HUES64 (cell line): ENCODE data around the gene PSMD5.

Source experiments
- H3K27ac ChIP-seq: 2 replicates; pipeline ENCODE4 v1.7.0; 2013; ENCODE audit warnings: low read depth, low read length, inconsistent platforms
- H3K27me3 ChIP-seq: 2 replicates; pipeline ENCODE4 v1.6.1; 2013; ENCODE audit warnings: mild to moderate bottlenecking, low read length; ENCODE audit not compliant: insufficient read depth
- H3K36me3 ChIP-seq: 2 replicates; pipeline ENCODE4 v1.6.1; 2013; ENCODE audit warnings: mild to moderate bottlenecking, low read length; ENCODE audit not compliant: insufficient read depth
- H3K4me1 ChIP-seq: 2 replicates; pipeline ENCODE4 v1.6.1; 2013; ENCODE audit warnings: mild to moderate bottlenecking, low read length, moderate library complexity; ENCODE audit not compliant: insufficient read depth
- H3K4me3 ChIP-seq: 2 replicates; pipeline ENCODE4 v1.5.1; 2013; ENCODE audit warnings: mild to moderate bottlenecking, low read length, moderate library complexity
- H3K9ac ChIP-seq: 2 replicates; pipeline ENCODE4 v1.6.1; 2013; ENCODE audit warnings: mild to moderate bottlenecking, low read depth, low read length
- H3K9me3 ChIP-seq: 2 replicates; pipeline ENCODE4 v1.6.1; 2013; ENCODE audit warnings: low read depth, low read length; ENCODE audit not compliant: insufficient read depth
- WGBS: fragments of 150-250, 120-280 bp; methylation state at CpG from one replicate; pipeline ENCODE4 v1.1.7; 2013; ENCODE audit warnings: missing lambda C conversion rate; 5-methylcytosine and 5-hydroxymethylcytosine counted together

PSMD5 gene

DNA sequence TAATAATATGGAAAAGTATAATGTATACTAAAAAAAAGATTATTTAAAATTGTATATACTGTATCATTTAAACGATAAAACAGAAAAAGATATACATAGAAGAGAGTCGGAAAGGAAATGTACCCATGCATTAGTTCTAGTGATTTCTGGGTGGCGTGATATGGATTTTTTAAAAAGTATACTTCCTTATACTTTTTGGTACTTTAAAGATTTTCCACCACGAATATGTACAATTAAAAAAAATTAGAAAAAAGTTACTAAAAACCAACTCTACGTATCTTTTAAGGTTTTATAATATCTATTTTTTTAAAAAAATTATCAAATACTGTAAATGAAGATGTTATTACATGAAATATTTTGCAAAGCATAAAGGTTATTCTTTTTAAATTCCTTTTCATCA lies 22.0 kb upstream of the PSMD5 start:
- Histone ChIP-seq H3K27me3 (no peaks in the 10 kb centered on the region), H3K9me3 (no peaks in the 10 kb centered on the region), H3K27ac (no peak overlapping the region), H3K4me3 (no peak overlapping the region), H3K36me3 (peaks cover 41% of the 10 kb centered on the region; the same call in 1 of the 2 replicates), H3K9ac (no peak overlapping the region), H3K4me1 (no peaks in the 10 kb centered on the region)
- no CpG with 5 or more reads among the region's 5 CpGs for WGBS

DNA sequence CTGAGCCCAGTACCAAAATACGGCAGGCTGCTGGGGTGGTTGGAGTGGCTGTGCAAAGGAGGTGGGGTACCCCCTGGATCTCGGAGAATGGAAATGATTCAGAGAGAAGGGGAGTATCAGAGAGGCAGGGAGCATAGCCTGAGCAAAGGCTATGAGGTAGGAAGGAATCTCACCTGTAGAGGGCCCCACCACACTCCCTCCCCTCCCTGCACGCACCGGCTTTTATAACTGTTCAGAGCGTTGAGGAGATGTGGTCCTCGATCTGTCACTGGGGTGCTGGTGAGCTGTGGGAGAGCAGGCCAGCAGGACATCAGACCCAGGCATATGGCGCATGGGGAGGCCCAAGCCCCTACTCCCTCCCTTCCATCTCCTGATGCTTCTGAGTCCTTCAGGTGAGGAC lies 21.1 kb upstream of the PSMD5 start:
- no peaks in the 10 kb centered on the region for H3K4me1 ChIP-seq
- 97% methylated on average over 6 of the region's 7 CpGs for WGBS
- no peak overlapping the region for H3K4me3 ChIP-seq
- no peak overlapping the region for H3K27ac ChIP-seq
- H3K9me3 ChIP-seq: no peaks in the 10 kb centered on the region
- H3K36me3 ChIP-seq: peaks cover 43% of the 10 kb centered on the region; the same call in 1 of the 2 replicates
- H3K27me3 ChIP-seq: no peaks in the 10 kb centered on the region
- no peak overlapping the region for H3K9ac ChIP-seq

DNA sequence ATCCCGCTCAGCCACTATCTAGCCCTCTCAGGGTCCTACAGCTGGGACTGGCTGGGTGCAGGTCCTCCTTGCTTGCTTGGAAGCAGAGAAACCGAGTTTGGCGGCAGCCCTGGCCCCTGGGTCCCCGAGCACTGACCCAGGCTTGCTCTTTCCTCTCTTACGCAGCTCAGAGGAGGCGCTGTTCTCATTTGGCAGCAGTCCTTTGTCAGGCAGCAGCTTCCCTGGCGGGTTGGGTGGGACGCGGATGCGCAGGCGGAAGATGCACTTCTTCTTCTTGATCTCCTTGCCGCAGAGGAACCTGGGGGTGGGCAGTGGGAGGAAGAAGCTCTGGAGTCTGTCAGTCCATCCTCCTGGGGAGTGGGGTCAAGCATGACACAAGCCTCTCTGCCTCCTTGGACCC lies 19.7 kb upstream of the PSMD5 start:
- H3K27me3 ChIP-seq: no peaks in the 10 kb centered on the region
- WGBS: 92% methylated on average over 12 of the region's 12 CpGs
- H3K36me3 ChIP-seq: peaks cover 54% of the 10 kb centered on the region; the same call in 1 of the 2 replicates
- H3K4me3 ChIP-seq: no peak overlapping the region
- no peaks in the 10 kb centered on the region for H3K9me3 ChIP-seq
- H3K4me1 ChIP-seq: no peaks in the 10 kb centered on the region
- no peak overlapping the region for H3K27ac ChIP-seq
- no peak overlapping the region for H3K9ac ChIP-seq

DNA sequence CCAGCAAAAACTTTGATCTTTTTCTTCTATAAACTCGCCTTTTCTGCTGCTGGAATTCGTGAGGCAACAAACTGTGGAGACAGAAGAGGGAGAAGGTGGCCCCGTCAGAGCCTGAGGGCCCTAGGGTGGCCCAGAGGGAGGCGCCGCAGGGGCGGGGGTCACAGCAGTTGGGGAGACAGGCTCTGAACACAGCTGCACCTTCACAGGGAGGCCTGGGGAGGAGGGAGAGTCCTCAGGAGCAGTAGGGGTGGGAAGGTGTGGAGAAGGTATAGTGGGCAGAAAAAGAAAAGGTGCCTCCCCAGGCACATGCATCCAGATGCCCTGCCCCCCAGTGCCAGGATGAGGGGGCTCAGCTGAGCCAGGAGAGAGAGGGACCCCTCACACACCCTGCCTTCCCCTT lies 19.2 kb upstream of the PSMD5 start:
- WGBS: 96% methylated on average over 6 of the region's 6 CpGs
- peaks cover 57% of the 10 kb centered on the region; the same call in 1 of the 2 replicates for H3K36me3 ChIP-seq
- no peak overlapping the region for H3K9ac ChIP-seq
- H3K27me3 ChIP-seq: no peaks in the 10 kb centered on the region
- no peak overlapping the region for H3K4me3 ChIP-seq
- no peaks in the 10 kb centered on the region for H3K4me1 ChIP-seq
- no peaks in the 10 kb centered on the region for H3K9me3 ChIP-seq
- no peak overlapping the region for H3K27ac ChIP-seq

DNA sequence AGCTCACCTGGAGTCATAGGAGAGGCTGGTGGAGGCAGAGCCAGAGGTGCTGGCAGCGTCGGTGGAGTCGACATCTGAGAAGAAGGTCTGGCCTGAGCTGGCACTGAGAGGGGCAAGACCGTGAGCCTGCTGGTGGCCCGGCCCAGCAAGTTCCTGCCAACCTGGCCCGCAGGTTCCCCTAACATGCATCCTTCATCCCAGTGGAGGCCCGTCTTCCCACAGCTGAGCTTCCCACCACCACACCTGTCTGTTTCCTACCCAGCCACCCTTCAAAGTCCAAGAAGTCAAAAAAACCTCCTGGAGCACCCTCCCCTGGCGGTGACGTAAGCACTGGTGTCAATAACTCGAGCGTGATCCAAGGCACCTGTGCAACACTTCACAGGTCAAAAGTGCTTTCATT lies 17.4 kb upstream of the PSMD5 start:
- no peaks in the 10 kb centered on the region for H3K27me3 ChIP-seq
- WGBS: 93% methylated on average over 11 of the region's 11 CpGs
- H3K27ac ChIP-seq: no peak overlapping the region
- peaks cover 44% of the 10 kb centered on the region for H3K36me3 ChIP-seq
- no peak overlapping the region for H3K4me3 ChIP-seq
- H3K4me1 ChIP-seq: no peaks in the 10 kb centered on the region
- H3K9me3 ChIP-seq: no peaks in the 10 kb centered on the region
- no peak overlapping the region for H3K9ac ChIP-seq

DNA sequence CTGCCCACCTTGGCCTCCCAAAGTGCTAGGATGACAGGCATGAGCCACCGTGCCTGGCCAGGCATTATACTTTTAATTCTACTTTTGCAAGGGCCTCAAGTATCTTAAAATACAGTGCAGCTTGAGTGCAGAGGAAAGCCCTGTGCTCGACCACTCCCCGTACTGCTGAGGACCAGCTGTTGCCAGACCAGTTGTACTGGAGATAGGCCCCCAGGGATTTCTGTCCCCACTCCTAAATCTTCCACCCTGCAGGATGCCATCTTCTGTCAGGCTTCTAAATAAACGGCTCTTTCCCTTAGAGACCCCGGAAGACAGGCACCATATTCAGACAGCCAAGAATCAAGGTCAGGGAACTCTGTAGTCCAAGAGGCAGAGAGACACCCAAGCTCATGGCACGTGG lies 16.6 kb upstream of the PSMD5 start:
- H3K9me3 ChIP-seq: no peaks in the 10 kb centered on the region
- H3K27me3 ChIP-seq: no peaks in the 10 kb centered on the region
- no peak overlapping the region for H3K4me3 ChIP-seq
- no peaks in the 10 kb centered on the region for H3K4me1 ChIP-seq
- no peak overlapping the region for H3K27ac ChIP-seq
- no peak overlapping the region for H3K9ac ChIP-seq
- 92% methylated on average over 6 of the region's 6 CpGs for WGBS
- H3K36me3 ChIP-seq: peaks cover 46% of the 10 kb centered on the region

DNA sequence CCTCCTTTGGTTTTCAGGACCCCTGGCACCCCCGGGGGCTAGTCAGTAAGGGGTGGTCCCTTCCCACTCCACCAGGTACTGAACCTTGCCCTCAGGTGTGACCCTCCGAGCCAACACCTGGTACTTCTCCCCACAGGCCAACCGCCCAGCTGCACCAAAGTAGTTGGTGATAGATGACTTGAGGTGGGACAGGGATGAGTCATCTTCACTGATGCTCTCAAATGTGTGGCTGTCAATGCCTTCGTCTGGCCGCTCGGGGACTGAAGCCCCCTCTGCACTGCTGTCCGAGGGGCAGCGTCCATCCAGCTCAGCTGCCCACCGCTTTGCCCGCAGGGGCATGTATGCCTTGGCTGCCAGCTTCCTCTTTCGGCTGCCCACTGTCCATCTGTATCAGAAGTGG lies 15.2 kb upstream of the PSMD5 start:
- no peak overlapping the region for H3K9ac ChIP-seq
- H3K4me3 ChIP-seq: no peak overlapping the region
- no peak overlapping the region for H3K27ac ChIP-seq
- peaks cover 46% of the 10 kb centered on the region for H3K36me3 ChIP-seq
- no peaks in the 10 kb centered on the region for H3K27me3 ChIP-seq
- H3K4me1 ChIP-seq: peaks cover 3% of the 10 kb centered on the region
- H3K9me3 ChIP-seq: no peaks in the 10 kb centered on the region
- WGBS: 97% methylated on average over 11 of the region's 11 CpGs

DNA sequence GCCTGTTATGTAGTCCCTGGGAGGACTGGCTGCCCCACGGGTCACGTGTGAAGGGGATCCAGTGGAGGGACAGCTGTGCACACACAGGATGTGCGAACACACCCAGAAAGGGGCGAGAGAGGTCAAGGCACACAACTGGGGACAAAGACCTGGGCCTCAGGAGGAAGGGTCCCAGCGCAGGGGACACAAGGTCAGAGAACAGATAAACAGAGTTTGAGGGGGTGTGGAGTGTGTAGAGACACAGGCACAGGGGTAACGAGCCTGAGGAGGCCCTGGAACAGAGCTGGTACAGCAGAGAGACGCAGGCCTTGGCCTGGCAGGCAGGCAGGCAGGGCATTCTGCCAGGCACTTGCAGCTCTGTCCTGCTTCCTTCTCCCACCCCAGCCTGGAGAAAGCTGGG lies 14.8 kb upstream of the PSMD5 start:
- Histone ChIP-seq H3K27ac (no peak overlapping the region), H3K4me3 (no peak overlapping the region), H3K9ac (no peak overlapping the region), H3K4me1 (peaks cover 7% of the 10 kb centered on the region), H3K9me3 (no peaks in the 10 kb centered on the region), H3K36me3 (peaks cover 44% of the 10 kb centered on the region), H3K27me3 (no peaks in the 10 kb centered on the region)
- WGBS: 89% methylated on average over 7 of the region's 7 CpGs

DNA sequence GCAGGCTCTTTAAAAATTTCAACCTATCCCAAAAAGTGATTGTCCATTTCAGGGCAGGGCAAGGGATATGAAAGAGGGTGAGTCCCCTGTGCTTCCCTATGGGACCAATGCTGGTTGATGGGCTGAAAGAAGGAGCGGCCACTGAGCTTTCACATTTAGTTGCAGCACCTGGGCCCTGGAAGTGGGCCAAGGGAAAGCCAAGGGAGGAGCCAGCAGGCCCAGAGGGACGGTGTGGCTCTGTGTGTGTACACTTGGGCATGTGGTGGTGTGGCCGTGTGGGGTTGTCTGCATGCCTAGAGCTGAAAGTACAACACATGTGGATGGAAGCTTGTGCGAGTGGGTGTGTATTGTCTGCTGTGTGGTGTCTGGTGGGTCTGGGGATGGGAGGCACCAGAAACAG lies 14.0 kb upstream of the PSMD5 start:
- Histone ChIP-seq H3K4me1 (peaks cover 15% of the 10 kb centered on the region), H3K9ac (no peak overlapping the region), H3K36me3 (peaks cover 37% of the 10 kb centered on the region), H3K9me3 (no peaks in the 10 kb centered on the region), H3K27me3 (no peaks in the 10 kb centered on the region), H3K4me3 (no peak overlapping the region), H3K27ac (no peak overlapping the region)
- 88% methylated on average over 4 of the region's 4 CpGs for WGBS

DNA sequence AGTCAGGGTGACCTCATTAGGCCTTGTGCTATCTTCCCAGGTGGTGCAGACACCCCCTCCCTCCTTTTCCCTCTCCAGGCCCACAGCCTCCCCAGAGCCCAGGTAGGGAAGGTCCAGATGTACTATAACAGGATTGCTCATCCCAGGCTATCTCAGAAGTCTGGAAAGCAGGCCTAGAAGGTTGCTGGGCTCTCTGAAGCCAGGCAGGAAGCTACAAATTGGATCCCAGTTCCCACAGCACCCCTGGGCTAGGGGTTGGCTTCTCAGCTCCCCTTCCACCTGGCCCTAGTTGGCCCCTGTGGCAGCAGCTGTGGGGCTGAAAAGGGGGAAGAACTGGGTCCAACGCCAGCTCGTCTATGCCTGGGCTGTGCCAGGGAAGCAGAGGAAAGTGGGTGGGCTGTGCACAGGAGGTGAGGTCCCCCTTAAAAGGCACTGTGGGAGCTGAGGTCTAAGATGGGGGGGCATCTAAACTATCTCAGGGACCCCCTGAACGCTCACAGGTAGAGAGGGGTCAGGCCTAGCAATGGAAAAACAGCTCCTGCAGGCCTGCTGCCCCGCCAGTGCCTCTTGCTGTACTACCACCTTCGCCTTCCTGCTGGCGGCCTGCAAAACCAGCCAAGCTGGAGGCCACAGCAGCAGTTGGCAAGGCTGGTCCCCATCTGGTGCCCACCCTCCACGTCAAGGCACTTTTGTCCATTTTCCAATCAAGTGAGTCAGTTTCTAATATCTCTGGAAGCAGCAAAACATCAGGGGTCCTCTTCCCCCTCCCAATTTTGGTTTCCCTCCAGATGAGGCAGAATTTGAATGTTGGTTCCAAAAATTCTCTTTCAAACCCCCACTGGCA lies 13.3 kb upstream of the PSMD5 start:
- Histone ChIP-seq H3K4me3 (no peak overlapping the region), H3K9me3 (no peaks in the 10 kb centered on the region), H3K9ac (no peak overlapping the region), H3K27ac (no peak overlapping the region), H3K36me3 (peaks cover 30% of the 10 kb centered on the region), H3K4me1 (peaks cover 20% of the 10 kb centered on the region), H3K27me3 (no peaks in the 10 kb centered on the region)
- WGBS: 92% methylated on average over 7 of the region's 7 CpGs

DNA sequence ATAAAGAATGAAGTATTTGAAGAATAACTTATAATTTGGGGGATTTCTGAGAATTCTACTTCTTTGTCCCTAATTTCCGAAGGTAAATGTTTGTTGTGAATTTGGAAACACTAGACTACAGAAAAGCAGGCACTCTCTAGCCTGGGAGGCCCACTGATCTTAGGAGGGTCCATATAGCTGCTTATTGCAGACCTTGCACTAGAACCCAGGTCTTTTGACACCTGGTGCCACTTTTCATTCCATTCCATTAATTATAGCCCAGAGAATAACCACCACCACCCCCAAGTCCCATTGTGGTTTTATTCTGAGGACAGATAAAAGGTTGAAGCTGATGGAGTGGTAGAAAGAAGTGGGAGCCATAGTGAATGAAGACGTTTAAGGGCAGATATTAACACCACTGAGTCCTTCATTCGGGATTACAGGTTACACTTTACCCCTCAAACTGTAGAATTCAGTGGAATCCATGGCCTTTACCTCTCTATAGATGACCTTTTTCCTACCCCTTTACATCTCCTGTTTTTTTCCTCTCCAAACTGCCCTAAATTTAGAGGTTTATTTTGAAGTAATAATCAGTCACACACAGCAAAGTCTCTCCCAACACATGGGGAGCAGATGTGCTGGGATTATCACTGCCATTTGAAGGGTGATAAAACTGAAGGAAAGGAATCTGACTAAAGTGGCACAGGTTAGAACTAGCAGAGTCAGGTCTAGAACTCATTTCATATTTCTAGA lies 12.0 kb upstream of the PSMD5 start:
- no peak overlapping the region for H3K27ac ChIP-seq
- 90% methylated on average over 3 of the region's 3 CpGs for WGBS

More for the DNA sequence above, 12.0 kb upstream of the PSMD5 start:
- no peaks in the 10 kb centered on the region for H3K27me3 ChIP-seq
- H3K36me3 ChIP-seq: peaks cover 19% of the 10 kb centered on the region
- no peak overlapping the region for H3K9ac ChIP-seq
- H3K9me3 ChIP-seq: no peaks in the 10 kb centered on the region
- H3K4me3 ChIP-seq: no peak overlapping the region
- H3K4me1 ChIP-seq: peaks cover 20% of the 10 kb centered on the region
